T-helper 1 cell (primary cell): ENCODE results near the gene EML1.

Experiments used
- DNase-seq, 5 donors: peaks; one replicate each; pipeline ENCODE4 v3.0.0-alpha.2; 2012 to 2020

Gene EML1

DNA sequence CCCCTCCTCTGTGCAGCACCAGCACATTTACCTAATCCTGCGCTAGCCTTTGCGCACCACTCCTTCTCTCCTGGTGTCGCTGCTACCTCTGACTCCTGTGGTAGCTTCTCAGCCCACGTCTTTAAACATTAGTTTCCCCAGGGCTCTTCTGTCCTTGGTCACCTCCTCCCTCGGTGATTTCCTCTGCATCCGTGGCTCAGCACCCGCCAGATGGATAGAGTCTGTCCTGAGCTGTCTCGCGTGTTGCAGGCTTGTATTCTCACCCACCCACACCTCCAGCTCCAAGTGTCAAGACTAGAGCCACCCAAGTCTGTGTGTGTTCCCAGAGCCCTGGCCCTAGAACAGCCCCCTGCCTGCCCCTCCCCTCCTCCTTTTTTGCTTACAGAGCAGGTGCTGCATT is 83.2 kb downstream of the EML1 start:
- DNase-seq = no peak

DNA sequence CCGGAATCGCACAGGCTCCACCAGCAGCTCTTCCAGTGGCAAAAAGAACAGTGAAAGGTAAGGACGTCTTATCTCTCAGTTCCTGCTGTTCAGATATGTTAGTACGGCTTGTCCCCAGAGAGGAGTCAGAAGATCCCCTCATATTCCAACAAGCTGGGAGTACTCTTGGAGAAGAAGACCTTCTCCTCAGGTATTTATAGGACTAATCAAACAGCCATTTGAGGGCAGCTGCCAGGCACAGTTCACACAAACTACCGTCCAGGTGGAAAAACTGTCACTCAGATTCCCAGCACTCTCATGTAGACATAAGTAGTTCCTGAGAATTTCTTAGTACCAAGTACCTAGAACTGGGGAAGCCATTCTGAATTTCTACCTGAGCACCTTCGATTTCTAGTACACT is 85.3 kb downstream of the EML1 start:
- no peak for DNase-seq

DNA sequence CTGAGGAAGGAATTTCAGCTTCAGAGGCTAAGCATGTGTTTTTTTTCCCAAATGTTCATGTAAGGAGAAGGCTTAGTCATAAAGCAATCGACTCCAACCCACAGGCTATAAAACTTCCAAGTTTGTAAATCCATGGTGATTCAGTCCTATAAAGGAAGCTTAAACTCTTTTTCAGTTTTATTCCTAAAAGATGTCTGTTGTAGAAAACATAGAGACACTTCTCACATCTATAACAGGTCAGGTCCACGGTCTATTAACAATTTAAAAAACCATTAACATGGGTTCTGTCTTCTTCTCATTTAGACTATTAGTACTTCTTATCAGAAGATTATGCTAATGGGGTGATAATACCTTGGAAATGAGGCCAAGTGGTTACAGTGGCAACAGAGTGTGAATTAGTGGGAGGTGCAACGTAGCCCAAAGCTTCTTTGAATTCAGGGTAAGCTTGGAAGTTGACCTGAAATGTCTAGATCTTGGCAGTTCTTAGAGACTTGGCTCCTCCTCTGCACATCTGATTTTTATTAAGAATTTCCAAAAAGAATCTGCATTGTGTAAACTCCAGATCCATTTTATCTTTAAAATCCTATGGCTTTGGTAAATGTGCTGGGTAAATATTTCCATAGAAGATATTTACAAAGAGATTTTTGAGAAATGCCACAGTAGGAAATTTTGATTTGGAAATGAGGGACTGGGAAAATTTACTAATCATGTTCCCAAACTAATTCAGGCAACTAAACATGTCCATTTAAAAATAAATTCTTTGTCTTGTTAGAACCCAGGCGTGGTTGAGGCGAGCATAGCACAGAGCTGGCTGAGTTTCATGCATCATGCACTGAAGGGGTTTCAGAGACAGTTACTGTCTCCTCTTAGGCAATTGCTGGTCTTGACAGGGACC is 86.4 kb downstream of the EML1 start:
- DNase-seq = no peak

DNA sequence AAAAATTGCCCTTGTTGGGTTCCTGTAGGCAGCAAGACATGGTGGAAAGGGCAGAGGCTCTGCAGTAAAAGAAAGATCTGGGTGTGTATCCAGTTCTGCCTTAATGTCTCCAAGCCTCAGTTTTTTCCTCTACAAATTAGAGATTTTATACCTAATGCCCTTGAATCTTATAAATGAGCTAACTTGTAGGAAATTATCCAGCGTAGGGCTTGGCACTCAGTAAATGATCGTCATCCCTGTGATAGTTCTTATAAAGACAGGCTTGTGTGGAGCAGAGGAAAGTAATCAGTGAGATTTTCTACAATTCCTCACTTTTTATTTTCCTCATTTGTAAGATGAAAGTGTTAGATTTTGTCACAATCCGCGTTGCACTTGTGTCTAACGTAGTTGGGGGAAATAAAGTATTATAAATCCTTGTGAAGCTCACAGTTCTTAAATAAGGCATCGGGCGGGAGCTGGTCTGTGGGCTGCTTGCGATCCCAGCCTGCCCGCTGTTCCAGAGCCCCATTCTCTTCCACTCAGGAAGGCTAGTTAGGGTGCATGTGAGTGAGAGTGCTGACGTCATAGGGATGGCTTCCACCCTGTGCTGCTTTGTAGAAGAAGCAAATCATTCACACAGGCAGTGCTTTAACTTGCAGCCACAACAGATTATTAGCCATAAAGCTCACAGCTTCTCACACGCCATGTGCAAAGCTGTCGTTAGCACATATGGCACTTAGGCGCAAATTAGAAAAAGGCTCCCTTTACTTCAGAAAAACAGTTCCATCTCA is 87.6 kb downstream of the EML1 start:
- no peak for DNase-seq

DNA sequence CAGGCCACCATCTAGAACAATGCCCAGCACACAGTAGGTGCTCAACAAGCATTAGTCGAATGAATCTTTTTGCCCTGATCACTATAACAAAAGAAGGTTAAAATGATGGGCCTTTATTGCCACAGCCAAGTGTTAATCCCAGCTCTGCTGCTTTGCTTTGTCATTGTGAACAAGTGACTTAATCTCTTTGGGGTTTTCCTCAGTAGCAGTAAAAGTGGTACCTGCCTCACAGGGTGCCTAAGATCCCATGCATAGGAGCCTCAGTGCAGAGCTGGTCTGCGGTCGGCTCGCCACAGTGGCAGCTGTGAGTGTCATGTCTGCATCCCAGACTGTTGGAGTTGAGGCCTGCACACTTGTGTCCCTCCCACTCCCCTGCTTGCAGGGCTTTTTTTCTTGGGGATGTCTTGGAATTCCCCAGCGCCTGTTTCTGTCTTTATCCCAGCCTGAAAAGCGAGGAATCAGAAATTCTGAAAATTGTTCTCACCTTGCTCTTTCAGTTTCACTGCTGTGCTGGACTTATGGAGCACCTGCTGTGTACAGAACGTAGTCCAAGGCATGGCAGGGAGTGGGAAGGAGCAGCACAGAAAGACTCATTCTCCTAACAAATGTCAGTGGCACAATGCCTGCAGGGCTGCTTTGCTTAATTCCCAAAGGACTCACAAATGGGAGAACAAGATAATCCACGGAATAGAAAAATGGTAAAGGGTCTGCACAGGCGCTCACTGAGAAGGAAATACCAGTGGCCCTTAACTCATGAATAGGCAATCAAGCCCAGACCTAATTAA is 90.8 kb downstream of the EML1 start:
- no peak for DNase-seq

DNA sequence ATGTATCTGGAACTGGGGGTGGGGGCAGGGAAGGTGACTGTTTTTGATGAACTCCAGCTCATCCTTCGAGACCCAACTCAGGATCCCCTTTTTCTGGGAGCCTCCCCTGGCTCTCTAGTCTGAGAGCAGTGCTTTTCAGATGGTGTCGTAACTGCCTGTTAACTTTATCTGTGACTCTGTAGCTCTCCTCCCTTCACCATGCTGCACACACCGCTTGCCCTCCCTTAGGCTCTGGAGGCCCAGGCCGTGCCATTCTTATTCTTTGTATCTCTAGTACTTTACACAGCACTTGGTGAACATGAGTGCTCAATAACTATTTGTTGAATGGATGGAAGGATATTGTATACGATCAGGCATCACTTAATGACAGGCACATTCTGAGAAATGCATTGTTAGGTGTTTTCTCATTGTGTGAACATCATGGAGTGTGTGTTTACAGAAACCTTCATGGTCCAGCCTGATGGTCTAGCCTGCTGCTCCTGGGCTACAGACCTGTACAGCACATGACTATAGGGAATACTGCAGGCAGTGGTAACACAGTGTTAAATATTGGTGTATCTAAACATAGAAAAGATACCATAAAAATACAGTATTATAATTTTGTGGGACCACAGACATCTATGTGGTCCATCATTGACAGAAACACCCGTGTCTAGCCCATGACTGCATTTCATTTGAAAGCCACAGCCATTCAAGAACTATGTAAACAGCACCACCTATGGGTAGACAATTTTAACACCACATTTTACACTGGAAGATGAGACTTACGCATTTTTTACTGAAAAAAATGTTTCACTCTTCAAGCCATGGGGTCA is 91.8 kb downstream of the EML1 start:
- DNase-seq = peak in 1 of 5 donors; percentile 47

DNA sequence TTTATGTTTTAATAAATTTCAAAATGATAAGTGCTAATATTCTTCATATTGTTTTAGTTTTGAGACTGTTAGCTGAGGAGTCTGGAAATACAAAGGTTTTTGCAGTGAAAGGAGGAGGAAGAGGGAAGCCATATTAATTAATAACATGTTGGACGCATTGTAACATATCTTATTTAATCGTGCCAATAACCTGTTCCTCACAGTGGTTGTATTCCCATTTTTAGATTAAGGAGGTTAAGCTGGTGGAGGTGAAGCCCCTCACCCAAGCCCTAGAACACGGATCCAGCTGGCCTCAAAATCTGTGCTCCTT is 92.4 kb downstream of the EML1 start:
- DNase-seq = no peak

DNA sequence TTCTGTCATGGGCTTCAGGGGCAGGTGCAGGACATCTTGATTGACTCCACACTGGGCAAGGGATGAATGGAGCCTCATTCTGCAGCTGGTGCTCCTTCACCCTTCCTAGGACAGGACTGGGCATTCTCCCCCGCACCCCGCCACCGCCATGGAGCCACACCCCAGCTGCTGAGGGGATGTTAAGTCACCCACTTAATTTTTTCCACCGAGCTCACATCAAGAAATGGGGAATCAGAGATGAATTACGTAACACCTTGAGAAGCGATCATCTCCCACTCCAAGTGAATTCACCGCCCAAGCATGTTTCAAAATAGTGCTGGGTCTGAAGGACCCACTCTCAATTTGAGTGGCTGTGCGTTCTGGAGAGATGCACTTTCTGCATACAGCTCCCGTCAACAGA is 94.2 kb downstream of the EML1 start:
- no peak for DNase-seq

DNA sequence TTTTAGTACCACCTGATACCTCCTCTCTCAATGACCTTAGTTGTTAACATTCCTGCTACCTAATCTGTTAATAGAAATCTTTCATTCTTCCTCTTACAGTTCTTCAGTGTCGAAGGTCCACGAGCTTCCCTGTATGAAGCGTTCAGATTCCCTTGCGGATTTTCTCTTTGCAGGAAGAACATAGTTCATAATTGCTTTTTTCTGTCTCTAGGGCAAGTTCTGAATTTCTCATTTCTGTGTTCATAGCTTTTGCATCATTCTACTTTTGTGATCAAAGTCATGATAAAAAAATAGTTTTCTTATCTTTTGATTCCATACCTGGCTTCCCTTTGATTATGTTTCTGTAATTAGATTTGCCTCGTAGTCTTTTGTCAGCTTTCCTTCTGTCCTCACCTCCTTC is 94.9 kb downstream of the EML1 start:
- DNase-seq = no peak

DNA sequence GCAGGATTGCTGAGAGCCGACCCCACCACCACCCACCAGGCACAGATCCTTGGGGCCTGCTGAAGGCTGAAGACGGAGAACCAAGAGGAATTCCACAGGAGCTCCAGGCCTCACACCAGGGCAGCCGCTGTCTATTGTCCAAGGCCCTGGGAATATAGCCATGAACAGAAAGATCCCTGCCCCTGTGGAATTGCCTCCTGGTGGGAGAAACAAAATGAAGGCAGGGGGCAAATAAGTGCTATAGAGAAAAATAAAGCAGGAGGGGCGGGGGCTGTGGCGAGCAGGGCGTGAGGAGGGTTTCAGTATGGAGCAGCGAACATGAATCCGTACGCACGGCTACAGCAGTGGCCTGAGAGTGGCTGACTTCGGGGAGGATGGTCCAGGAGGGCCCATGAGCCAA is 96.1 kb downstream of the EML1 start:
- DNase-seq = no peak

DNA sequence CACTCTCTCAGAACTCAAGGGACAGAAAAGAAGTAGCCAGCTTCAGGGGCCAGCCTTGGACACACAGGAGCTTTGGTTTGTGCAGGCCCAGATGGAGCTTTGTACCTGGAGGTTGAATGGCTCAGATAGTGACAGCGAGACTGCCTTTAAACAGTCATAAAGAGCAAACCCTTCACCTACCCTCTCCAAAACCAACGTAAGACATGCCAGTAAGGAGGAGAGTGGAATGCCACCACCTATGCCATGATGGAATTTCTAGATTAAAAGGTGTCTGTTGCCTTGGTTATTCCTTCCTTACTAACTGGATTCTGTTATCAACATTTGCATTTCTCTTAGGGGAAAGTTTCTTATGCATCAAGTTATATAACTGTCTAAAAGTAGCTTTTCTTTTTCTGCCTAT is 98.1 kb downstream of the EML1 start:
- DNase-seq = no peak

DNA sequence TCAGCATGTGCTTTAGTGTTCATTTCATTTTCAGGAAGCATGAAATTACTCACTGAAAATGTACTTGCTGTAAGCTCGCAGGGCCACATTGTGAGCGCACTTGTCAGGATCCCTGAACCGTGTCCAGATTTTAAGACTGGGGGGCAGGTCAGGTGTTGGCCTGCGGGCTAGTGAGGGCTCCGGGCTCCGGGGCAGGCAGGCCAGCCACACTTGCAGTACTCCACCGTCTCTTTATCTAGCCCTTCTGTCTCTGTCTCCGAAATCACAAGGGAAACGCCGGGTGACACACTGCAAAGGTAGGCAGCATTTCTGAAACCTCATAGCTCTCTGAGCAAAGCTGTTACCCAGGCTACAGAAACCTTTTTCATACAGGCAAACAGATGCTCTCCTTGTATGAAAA is 98.7 kb downstream of the EML1 start:
- DNase-seq = no peak

DNA sequence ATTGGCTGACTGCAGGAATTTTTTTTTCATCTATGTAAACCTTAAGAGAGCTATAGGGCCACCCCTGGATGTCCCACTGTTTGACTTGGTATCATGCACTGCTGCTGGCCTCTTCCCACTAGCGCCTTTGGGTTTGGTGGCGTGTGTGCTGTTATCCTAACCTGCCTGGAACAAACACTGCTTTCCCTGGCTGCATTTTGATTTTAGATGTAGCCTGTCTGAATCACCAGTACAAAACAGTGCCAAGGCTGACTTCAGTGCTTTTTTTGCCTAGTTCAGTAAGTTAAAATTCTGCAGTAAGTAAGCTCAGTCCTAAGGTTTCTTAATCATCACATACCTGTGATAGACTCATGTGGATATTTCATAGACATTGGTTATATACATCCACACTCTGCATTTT is 99.2 kb downstream of the EML1 start:
- no peak for DNase-seq

DNA sequence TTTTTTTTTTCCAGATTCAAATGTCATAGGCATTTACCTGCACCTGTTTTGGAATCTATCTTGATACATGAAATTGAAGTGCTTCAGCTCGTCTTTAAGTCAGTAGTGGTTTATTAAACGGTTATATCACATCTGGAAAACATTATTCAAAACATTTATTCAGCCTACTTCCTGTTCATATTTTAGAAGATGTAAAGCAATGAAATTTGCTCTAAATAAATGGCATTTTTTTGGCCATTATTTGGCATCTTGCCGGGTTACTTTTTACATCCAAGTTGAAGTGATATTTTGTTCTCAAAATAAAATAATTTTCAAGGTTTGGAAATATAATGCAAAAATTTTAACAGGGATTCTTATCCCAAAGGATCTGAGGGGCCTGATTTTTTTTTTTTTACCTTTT is 103.1 kb downstream of the EML1 start:
- no peak for DNase-seq

DNA sequence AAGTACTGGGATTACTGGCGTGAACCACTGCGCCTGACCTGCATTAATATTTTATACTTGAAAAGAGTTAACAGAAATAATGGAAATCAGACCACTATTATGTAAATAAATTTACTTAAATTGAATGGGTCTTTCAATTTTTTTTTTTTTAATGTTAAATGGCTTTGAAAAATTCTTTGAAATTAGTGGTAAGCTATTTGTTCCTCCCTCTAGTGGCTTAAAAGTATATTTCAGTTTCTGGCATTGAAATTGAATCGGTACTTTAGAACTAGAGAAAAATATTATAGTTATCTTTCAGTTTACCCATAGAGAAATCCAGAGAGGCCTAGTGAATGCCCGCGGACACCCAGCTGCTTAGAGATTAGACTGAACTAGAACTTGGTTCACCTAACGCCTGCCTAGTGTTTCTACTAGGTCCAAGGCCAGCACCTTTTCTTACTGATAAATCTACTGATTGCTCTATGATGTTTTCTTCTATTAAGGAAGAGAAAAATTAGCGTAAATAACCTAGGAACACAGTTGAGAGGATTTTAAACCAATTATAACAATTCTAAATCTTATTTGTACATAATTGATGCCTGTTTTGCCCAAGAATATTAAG is 106.5 kb downstream of the EML1 start:
- no peak for DNase-seq

DNA sequence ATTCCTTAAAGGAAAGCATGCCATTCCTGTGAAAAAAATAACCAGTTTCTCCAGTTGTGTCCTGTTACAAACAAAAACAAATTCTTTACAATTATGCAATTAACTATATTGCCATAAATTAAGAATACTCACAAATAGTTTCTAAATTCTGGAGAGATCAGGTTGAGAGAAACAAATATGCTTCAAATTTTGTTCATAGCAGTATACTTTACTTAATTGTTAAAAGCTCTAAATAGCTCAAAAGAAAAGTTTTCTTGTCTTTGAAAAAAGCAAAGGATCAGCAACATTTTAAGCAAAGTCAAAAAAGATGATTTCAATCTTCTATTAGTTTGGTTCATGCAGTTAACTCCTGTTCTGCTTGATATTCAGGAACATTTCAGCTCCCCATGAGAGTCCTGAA is 109.7 kb downstream of the EML1 start:
- DNase-seq = no peak

DNA sequence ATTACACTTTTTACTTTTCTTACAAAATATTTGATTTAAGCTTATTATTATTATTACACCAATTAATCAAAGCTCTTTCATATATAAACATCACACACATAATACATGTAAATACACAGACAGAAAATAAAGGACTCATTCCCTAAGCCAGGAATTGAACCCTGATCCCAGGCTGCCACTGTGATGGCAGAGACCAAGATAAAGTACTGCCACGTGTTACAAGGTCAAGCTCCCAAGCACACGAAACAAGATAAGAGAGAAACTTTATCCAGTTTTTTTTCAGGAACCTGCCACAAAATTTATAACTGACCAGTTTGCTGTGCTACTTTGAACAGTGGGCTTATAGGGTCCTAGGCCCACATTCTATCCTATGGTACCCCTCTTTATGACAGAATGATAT is 111.3 kb downstream of the EML1 start:
- DNase-seq = no peak

DNA sequence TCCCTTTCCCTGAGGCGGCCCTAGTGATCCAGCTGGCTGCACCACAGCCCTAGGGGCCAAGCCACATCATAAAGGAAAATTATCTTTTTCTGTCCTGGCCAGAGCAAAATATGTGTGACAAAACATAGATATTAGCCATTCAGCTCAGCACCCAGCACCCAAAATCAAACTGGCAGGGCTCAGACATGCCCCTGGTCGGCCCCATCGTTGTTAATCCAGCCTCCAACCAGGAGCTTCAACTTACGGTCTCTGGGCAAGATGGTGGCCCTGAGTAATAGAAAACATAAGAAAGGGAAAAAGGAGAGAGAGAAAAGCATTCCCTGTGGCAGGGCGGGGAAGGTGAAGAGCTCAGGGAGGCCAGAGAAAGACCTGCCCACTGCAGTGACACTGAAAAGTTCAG is 111.9 kb downstream of the EML1 start:
- no peak for DNase-seq

DNA sequence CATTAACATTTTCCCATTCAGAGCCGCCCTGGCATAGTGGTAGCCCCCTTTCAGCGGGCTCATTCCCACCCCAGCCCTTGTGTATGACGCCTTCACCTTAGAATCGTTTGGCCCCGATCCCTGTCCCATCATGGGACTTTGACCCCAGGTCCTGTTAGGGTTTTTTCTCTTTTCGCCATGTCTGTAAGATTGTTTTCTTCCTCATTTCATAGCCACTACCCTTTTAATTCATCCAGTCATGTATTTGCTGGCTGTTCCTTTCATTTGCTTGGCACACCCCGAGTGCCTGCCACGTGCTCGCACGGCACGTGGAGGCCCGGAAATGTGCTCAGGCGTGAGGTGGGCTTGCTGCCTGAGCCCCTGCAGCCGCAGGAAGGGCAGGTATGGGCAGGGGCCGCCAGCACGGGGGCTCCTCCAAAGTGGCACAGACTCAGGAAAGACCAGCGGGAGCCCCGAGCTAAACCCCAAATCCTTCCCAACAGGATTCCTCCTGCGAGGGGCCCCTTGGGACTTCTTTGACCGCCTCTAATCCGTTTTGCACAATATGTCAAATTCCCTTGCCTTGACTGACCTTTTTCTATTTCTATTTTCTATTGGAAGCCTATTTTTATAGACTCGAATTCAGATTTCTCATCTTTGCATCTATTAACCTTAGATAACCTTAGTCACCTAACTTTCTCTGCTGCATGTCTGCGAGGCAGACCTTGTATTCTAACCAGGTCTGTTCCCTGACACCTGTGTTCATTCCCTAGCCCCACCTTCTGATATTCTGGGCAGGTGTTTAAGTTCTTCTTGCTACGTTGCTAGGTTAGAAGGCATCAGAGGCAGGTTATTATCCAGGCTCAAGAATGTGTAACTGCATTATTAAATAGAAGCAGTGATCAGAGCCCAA is 114.8 kb downstream of the EML1 start:
- DNase-seq = no peak

DNA sequence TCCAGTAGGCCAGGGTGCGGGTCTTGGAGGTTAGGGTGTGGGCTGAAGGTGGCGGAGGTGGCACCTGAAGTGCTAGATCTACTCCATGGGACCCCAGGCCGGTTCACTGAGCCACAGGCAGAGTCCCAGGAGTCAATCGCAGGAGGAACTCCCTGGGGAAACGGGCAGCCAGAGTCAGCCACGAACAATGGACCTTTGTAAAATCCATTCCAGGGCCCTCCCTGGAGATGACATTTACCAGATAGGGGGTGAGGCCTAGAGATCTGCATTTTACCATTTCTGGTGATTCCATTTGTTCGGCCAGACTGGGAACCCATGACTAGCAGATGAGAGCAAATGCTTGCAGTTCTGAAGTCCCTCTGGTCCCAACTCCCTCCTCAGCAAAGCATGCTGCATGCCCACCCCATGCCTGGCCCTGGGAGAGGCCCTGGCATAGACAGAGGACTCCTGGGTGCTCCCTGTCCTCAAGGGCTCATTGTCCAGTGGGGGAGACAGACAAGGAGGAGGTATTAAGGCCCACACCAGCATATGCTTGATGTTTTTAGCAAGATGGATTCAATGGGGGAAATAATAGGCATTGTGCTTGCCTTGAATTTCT is 115.5 kb downstream of the EML1 start:
- no peak for DNase-seq
